Fibroblast of lung (primary cell): Measurements from ENCODE around the gene CFAP221.

ENCODE experiments used
- EZH2 ChIP-seq: IDR thresholded peaks from 2 replicates; pipeline ENCODE4 v1.5.1; 2012; ENCODE audit warnings: low read length, control low read depth, mild to moderate bottlenecking; ENCODE audit errors: missing control alignments
- TF ChIP-seq, protein P1 (sequence below), 2 donors: IDR thresholded peaks in 1 of 2; conservative IDR thresholded peaks in 1 of 2; 1 replicate in 1 of 2; 2 replicates in 1 of 2; pipeline ENCODE4 v1.5.1; 2011 to 2012; ENCODE audit warnings: low read length in 2 of 2, control low read depth in 1 of 2, inconsistent platforms in 1 of 2, low read depth in 1 of 2, mild to moderate bottlenecking in 1 of 2

- TF ChIP-seq, protein P1, sequence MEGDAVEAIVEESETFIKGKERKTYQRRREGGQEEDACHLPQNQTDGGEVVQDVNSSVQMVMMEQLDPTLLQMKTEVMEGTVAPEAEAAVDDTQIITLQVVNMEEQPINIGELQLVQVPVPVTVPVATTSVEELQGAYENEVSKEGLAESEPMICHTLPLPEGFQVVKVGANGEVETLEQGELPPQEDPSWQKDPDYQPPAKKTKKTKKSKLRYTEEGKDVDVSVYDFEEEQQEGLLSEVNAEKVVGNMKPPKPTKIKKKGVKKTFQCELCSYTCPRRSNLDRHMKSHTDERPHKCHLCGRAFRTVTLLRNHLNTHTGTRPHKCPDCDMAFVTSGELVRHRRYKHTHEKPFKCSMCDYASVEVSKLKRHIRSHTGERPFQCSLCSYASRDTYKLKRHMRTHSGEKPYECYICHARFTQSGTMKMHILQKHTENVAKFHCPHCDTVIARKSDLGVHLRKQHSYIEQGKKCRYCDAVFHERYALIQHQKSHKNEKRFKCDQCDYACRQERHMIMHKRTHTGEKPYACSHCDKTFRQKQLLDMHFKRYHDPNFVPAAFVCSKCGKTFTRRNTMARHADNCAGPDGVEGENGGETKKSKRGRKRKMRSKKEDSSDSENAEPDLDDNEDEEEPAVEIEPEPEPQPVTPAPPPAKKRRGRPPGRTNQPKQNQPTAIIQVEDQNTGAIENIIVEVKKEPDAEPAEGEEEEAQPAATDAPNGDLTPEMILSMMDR (conservative IDR thresholded peaks at IDR 0.05 in 1 of 2, IDR thresholded peaks at IDR 0.05 in 1 of 2; ENCODE audit: low read depth in 1 of 2, low read length in 2 of 2): no peak
- TF ChIP-seq EZH2: no peak
Measured at GRCh38 chr2:119574108-119574815, 30.0 kb downstream of the CFAP221 start.
